RWPE2 (cell line): Measurements from ENCODE around the gene SEC11C.

Experiments
- ATAC-seq: fragments of 200-7000 bp; cut with Tn5 transposase; 3 replicates; pipeline ENCODE4 v1.9.1; 2021; ENCODE audit warnings: low read depth
- DNase-seq: peaks from one replicate; pipeline ENCODE4 v3.0.0-alpha.2; 2020; ENCODE audit warnings: low spot score
- H3K27ac ChIP-seq: fragments of 450-650 bp; 2 replicates; pipeline ENCODE4 v1.5.1; 2017; ENCODE audit warnings: mild to moderate bottlenecking; ENCODE audit not compliant: poor library complexity, severe bottlenecking
- H3K27me3 ChIP-seq: fragments of 250-450 bp; sonication (Bioruptor Pico); 2 replicates; pipeline ENCODE4 v1.5.1; 2021; ENCODE audit warnings: mild to moderate bottlenecking, moderate library complexity; ENCODE audit not compliant: insufficient read depth, poor library complexity, severe bottlenecking
- H3K36me3 ChIP-seq: fragments of 250-450 bp; sonication (Bioruptor Pico); 2 replicates; pipeline ENCODE4 v1.5.1; 2020; ENCODE audit warnings: low read depth, mild to moderate bottlenecking, moderate library complexity
- H3K4me1 ChIP-seq: fragments of 250-450 bp; sonication (Bioruptor Pico); 2 replicates; pipeline ENCODE4 v1.5.1; 2021; ENCODE audit warnings: mild to moderate bottlenecking, moderate library complexity; ENCODE audit not compliant: insufficient read depth, poor library complexity, severe bottlenecking
- H3K4me3 ChIP-seq: fragments of 250-450 bp; sonication (Bioruptor Pico); 2 replicates; pipeline ENCODE4 v1.5.1; 2021; ENCODE audit warnings: mild to moderate bottlenecking, moderate library complexity; ENCODE audit not compliant: severe bottlenecking
- H3K9me3 ChIP-seq: fragments of 250-450 bp; sonication (Bioruptor Pico); 2 replicates; pipeline ENCODE4 v1.5.1; 2021; ENCODE audit warnings: mild to moderate bottlenecking, moderate library complexity; ENCODE audit not compliant: severe bottlenecking
- TF ChIP-seq, protein P1 (sequence below): fragments of 450-650 bp; IDR thresholded peaks from one replicate; pipeline ENCODE4 v1.5.1; 2017; ENCODE audit warnings: mild to moderate bottlenecking, moderate library complexity; ENCODE audit not compliant: poor library complexity, severe bottlenecking

Gene SEC11C

DNA sequence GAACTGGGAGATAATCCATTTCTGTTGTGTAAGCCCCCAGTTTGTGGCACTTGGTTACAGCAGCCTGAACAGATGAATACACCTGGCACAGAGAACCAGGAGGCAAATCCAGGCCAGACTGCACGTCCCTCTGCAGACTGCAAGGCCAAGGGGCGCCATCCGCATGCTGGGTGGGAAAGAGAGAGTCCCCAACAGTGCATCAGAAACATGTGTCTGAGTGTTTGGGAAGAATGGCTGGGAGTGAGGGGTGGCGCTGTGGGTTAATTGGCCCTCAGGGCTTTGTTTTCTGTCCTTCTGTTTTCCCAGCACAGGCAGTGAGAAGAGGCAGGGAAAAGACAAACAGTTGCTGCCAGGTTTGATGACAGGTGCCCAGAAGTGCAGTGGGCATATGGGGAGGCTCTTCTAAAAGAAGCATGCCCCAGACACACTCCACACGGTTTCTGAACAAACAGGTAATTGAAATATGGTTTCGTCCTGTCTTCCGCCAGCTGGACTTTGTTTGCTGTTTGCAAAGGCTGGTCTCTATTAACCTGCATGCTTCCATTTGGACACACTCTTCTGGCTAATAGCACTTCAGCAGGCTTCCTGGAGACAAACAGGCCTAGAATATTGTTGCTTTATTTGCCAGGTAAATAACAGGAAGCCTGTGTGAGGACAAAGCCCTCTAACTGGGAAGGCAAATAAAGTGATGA, 43.4 kb upstream of the SEC11C start:
- no peak overlapping the region for H3K4me3 ChIP-seq
- no peaks in the 10 kb centered on the region for H3K36me3 ChIP-seq
- H3K27me3 ChIP-seq = no peaks in the 10 kb centered on the region
- no peaks in the 10 kb centered on the region for H3K9me3 ChIP-seq
- no peaks in the 10 kb centered on the region for H3K4me1 ChIP-seq
- TF ChIP-seq, protein P1, sequence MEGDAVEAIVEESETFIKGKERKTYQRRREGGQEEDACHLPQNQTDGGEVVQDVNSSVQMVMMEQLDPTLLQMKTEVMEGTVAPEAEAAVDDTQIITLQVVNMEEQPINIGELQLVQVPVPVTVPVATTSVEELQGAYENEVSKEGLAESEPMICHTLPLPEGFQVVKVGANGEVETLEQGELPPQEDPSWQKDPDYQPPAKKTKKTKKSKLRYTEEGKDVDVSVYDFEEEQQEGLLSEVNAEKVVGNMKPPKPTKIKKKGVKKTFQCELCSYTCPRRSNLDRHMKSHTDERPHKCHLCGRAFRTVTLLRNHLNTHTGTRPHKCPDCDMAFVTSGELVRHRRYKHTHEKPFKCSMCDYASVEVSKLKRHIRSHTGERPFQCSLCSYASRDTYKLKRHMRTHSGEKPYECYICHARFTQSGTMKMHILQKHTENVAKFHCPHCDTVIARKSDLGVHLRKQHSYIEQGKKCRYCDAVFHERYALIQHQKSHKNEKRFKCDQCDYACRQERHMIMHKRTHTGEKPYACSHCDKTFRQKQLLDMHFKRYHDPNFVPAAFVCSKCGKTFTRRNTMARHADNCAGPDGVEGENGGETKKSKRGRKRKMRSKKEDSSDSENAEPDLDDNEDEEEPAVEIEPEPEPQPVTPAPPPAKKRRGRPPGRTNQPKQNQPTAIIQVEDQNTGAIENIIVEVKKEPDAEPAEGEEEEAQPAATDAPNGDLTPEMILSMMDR = no peak
- no peak for DNase-seq
- no peak for ATAC-seq
- H3K27ac ChIP-seq = no peak overlapping the region

DNA sequence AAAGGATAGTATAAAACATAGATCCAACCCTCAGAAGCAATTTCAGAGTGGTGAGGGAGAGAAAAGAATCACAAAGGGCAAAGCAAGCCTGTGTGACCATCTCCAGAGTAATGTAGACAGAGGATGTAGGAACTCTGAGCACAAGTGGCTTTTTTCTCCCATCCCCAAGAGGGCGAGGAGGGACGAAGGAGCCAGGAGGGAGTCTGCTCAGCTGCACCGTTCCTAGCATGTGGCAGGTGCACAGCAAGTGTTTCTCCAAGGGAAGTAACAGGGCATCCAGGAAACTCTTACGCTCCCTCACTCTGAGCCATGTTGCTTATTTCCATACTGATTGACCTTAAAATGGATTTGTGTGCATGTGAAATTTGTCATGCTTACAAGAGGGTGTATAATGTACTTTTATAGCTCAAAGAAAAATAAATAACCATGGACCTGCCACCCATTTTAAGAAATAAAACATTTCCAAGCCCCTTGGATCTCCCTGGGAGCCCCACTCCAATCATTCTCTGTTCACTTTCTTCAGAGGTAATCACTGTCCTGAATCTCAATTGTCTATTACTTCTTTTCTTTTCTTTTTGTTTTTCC, 37.8 kb upstream of the SEC11C start:
- H3K27ac ChIP-seq = no peak overlapping the region
- no peak overlapping the region for H3K4me3 ChIP-seq
- TF ChIP-seq, protein P1 = no peak
- H3K27me3 ChIP-seq = peaks cover 21% of the 10 kb centered on the region
- ATAC-seq (no peak), DNase-seq (no peak)
- H3K4me1 ChIP-seq = no peaks in the 10 kb centered on the region
- no peaks in the 10 kb centered on the region for H3K36me3 ChIP-seq
- no peaks in the 10 kb centered on the region for H3K9me3 ChIP-seq

DNA sequence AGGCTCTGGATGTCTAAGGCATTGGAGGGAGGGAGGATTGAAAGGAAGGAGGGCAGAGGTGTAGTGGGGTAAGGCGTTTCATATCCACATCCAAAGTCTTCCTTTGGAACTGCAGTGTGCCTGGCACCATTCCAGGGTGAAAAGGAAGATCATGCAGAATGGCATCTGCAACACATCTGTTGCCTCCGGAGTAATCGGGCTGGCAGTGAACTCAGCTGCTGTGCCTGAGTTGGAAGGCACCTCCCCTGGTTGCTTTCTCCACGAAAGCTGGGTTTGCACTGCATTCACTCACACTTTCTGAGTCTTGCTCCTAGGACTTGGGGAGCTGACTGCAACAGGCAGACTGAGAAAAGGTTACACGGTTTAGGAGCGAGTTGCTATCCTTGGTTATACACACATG, 30.3 kb upstream of the SEC11C start:
- TF ChIP-seq, protein P1 = no peak
- H3K27ac ChIP-seq = no peak overlapping the region
- no peaks in the 10 kb centered on the region for H3K4me1 ChIP-seq
- H3K27me3 ChIP-seq = peaks cover 26% of the 10 kb centered on the region
- ATAC-seq = no peak
- no peak for DNase-seq
- H3K4me3 ChIP-seq = no peak overlapping the region
- H3K36me3 ChIP-seq = no peaks in the 10 kb centered on the region
- H3K9me3 ChIP-seq = no peaks in the 10 kb centered on the region

DNA sequence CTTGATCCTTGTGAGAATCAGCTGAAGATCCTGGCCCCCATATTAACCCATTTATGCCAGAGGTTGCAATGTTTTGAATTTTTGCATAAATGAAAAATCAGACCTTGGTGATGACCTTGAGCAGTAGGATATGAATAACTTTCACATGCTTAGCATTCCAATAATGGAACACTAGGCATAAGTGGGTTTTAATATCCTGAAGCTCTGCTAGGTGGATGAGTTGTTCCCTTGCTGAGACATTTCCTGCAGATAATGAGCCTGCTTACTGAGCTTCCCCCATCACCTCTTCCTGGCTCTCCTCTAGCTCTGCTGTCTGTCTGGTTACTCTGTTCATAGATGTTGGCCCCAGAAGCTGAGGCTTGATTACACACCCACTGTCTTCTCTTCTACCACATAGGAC, 25.5 kb upstream of the SEC11C start:
- TF ChIP-seq, protein P1 = no peak
- Histone ChIP-seq H3K27ac (no peak overlapping the region), H3K4me3 (no peak overlapping the region), H3K27me3 (peaks cover 3% of the 10 kb centered on the region), H3K9me3 (no peaks in the 10 kb centered on the region), H3K4me1 (no peaks in the 10 kb centered on the region), H3K36me3 (no peaks in the 10 kb centered on the region)
- DNase-seq (no peak), ATAC-seq (no peak)
